Activated CD4-positive, alpha-beta memory T cell treated with anti-CD3 and anti-CD28 coated beads for 36 hours (primary cell): Measurements from ENCODE around the gene HIC2. TPM values are rescaled to one million over a fixed set of nuclear protein-coding genes. Genes with fewer than 3 reads are reported as not detected.
"Not testable (repeated sequence)": the region's sequence is repeated elsewhere in the genome, so short reads cannot be mapped to it uniquely, and the experiment has no call there.

ENCODE experiments used
- CTCF ChIA-PET: fragments of 350-600 bp; sonication (Branson Sonifier 250); formaldehyde crosslinking; loops from one replicate; lab custom pipeline; 2021; ENCODE audit warnings: antibody characterized with exemption, inconsistent platforms; lab: Charles Lee
- POLR2A ChIA-PET: fragments of 350-600 bp; sonication (Branson Sonifier 250); formaldehyde crosslinking; loops from one replicate; lab custom pipeline; 2021; ENCODE audit warnings: antibody characterized with exemption; lab: Charles Lee
- DNase-seq: peaks from one replicate; pipeline ENCODE4 v3.0.0-alpha.2; 2020
- H3K27ac Mint-ChIP-seq: one replicate; pipeline ENCODE4 v1.8.0; 2021; ENCODE audit warnings: mixed read lengths
- H3K27me3 Mint-ChIP-seq: one replicate; pipeline ENCODE4 v1.8.0; 2021; ENCODE audit warnings: mixed read lengths
- H3K36me3 Mint-ChIP-seq: one replicate; pipeline ENCODE4 v1.8.0; 2021; ENCODE audit warnings: mixed read lengths
- H3K4me1 Mint-ChIP-seq: one replicate; pipeline ENCODE4 v1.8.0; 2021; ENCODE audit warnings: low read depth, mixed read lengths
- H3K4me3 Mint-ChIP-seq: one replicate; pipeline ENCODE4 v1.8.0; 2021; ENCODE audit warnings: mild to moderate bottlenecking, mixed read lengths
- H3K9me3 Mint-ChIP-seq: one replicate; pipeline ENCODE4 v1.8.0; 2021; ENCODE audit warnings: mixed read lengths
- intact Hi-C: fragments of 100-400 bp; cut with micrococcal nuclease; formaldehyde crosslinking; loops from one replicate; pipeline ENCODE4 v1.15.1; 2023
- total RNA-seq, 2 experiments: library from RNA; stranded (reverse); gene quantifications; one replicate each; pipeline ENCODE4 v1.2.3, GENCODE V29; 2021

HIC2 gene
- total RNA-seq, 2 experiments from 2014 or later: 3.6 to 3.7 TPM

- Mint-ChIP-seq H3K4me3 (peak within 1 kb of the TSS; percentile 79), H3K27ac (peak within 1 kb of the TSS; percentile 82)
- H3K36me3 Mint-ChIP-seq, POLR2A ChIA-PET, DNase-seq, H3K27me3 Mint-ChIP-seq, intact Hi-C loops, H3K9me3 Mint-ChIP-seq, CTCF ChIA-PET, H3K4me1 Mint-ChIP-seq: not testable (repeated sequence)
Measured at GRCh38 chr22:21467337-21468193, 50.4 kb downstream of the HIC2 start, which contains the start of gene TMEM191C. TSS of gene TMEM191C (plus strand) at chr22:21467387. CDS start at chr22:21467460, 73 bp downstream.

- H3K4me1 Mint-ChIP-seq, CTCF ChIA-PET, POLR2A ChIA-PET, H3K27me3 Mint-ChIP-seq, H3K36me3 Mint-ChIP-seq, H3K9me3 Mint-ChIP-seq, intact Hi-C loops: not testable (repeated sequence)
- peak overlapping the region; percentile 82 for H3K27ac Mint-ChIP-seq
- peak overlapping the region; percentile 79 for H3K4me3 Mint-ChIP-seq
- DNase-seq: peak; percentile 92
Measured at GRCh38 chr22:21468194-21469096, 51.3 kb downstream of the HIC2 start.

- H3K4me1 Mint-ChIP-seq, H3K36me3 Mint-ChIP-seq, H3K4me3 Mint-ChIP-seq, H3K27ac Mint-ChIP-seq, H3K27me3 Mint-ChIP-seq, POLR2A ChIA-PET, CTCF ChIA-PET, intact Hi-C loops, H3K9me3 Mint-ChIP-seq: not testable (repeated sequence)
- DNase-seq: peak; percentile 27
Measured at GRCh38 chr22:21469097-21469994, 52.2 kb downstream of the HIC2 start.

- H3K27me3 Mint-ChIP-seq, POLR2A ChIA-PET, H3K4me1 Mint-ChIP-seq, H3K4me3 Mint-ChIP-seq, DNase-seq, H3K27ac Mint-ChIP-seq, H3K9me3 Mint-ChIP-seq, intact Hi-C loops, CTCF ChIA-PET, H3K36me3 Mint-ChIP-seq: not testable (repeated sequence)
Measured at GRCh38 chr22:21472984-21473383, 55.8 kb downstream of the HIC2 start.

- H3K4me1 Mint-ChIP-seq, H3K4me3 Mint-ChIP-seq, H3K27ac Mint-ChIP-seq, POLR2A ChIA-PET, H3K27me3 Mint-ChIP-seq, H3K9me3 Mint-ChIP-seq, CTCF ChIA-PET, DNase-seq, H3K36me3 Mint-ChIP-seq, intact Hi-C loops: not testable (repeated sequence)
Measured at GRCh38 chr22:21473664-21474063, 56.5 kb downstream of the HIC2 start.

GRCh38 chr22:21484039-21484438 lies 66.9 kb downstream of the HIC2 start:
- intact Hi-C loops, H3K4me3 Mint-ChIP-seq, H3K36me3 Mint-ChIP-seq, H3K27ac Mint-ChIP-seq, CTCF ChIA-PET, H3K27me3 Mint-ChIP-seq, DNase-seq, H3K4me1 Mint-ChIP-seq, POLR2A ChIA-PET, H3K9me3 Mint-ChIP-seq: not testable (repeated sequence)

- POLR2A ChIA-PET, H3K27ac Mint-ChIP-seq, H3K4me3 Mint-ChIP-seq, DNase-seq, intact Hi-C loops, CTCF ChIA-PET, H3K9me3 Mint-ChIP-seq, H3K36me3 Mint-ChIP-seq, H3K27me3 Mint-ChIP-seq, H3K4me1 Mint-ChIP-seq: not testable (repeated sequence)
Measured at GRCh38 chr22:21487723-21488122, 70.6 kb downstream of the HIC2 start.

- H3K9me3 Mint-ChIP-seq, H3K27ac Mint-ChIP-seq, POLR2A ChIA-PET, CTCF ChIA-PET, H3K36me3 Mint-ChIP-seq, H3K4me3 Mint-ChIP-seq, intact Hi-C loops, H3K4me1 Mint-ChIP-seq, H3K27me3 Mint-ChIP-seq, DNase-seq: not testable (repeated sequence)
Measured at GRCh38 chr22:21489149-21489680, 72.0 kb downstream of the HIC2 start.

GRCh38 chr22:21490556-21490955 lies 73.4 kb downstream of the HIC2 start:
- intact Hi-C loops, CTCF ChIA-PET, H3K27me3 Mint-ChIP-seq, POLR2A ChIA-PET, H3K4me3 Mint-ChIP-seq, H3K36me3 Mint-ChIP-seq, H3K4me1 Mint-ChIP-seq, H3K9me3 Mint-ChIP-seq, DNase-seq, H3K27ac Mint-ChIP-seq: not testable (repeated sequence)

- intact Hi-C loops, H3K4me1 Mint-ChIP-seq, H3K27me3 Mint-ChIP-seq, H3K9me3 Mint-ChIP-seq, DNase-seq, POLR2A ChIA-PET, CTCF ChIA-PET, H3K36me3 Mint-ChIP-seq, H3K27ac Mint-ChIP-seq, H3K4me3 Mint-ChIP-seq: not testable (repeated sequence)
Measured at GRCh38 chr22:21492271-21492670, 75.1 kb downstream of the HIC2 start.

- H3K9me3 Mint-ChIP-seq, CTCF ChIA-PET, H3K36me3 Mint-ChIP-seq, intact Hi-C loops, POLR2A ChIA-PET, H3K27ac Mint-ChIP-seq, H3K27me3 Mint-ChIP-seq, DNase-seq, H3K4me3 Mint-ChIP-seq, H3K4me1 Mint-ChIP-seq: not testable (repeated sequence)
Measured at GRCh38 chr22:21493789-21494782, 76.9 kb downstream of the HIC2 start.
